ENCODE results near the gene MYCBP2.

MYCBP2 gene

GRCh38 chr13:77196052-77196618, 130.8 kb downstream of the MYCBP2 start:
- DNase-seq (ENCODE audit: low read depth, low spot score) = no peak
- H3K4me3 ChIP-seq (ENCODE audit: low read depth, low read length) = no peak overlapping the region
- CTCF ChIA-PET = no interaction called here
- no peak for TF ChIP-seq CTCF (IDR thresholded peaks at IDR 0.05; ENCODE audit: insufficient read depth, low read length, missing control alignments)
- POLR2A ChIA-PET = no interaction called here

GRCh38 chr13:77190349-77190958, 136.4 kb downstream of the MYCBP2 start:
- no peak overlapping the region for H3K4me3 ChIP-seq (ENCODE audit: low read depth, low read length)
- TF ChIP-seq CTCF (IDR thresholded peaks at IDR 0.05; ENCODE audit: insufficient read depth, low read length, missing control alignments) = no peak
- ChIA-PET POLR2A (no interaction called here), CTCF (interaction anchor here (1.3 to 2.6 kb wide), 2 partner anchors 16 to 288 kb away, joined by 3 to 6 read pairs; no protein-coding TSS in a partner anchor)
- DNase-seq (ENCODE audit: low read depth, low spot score) = no peak

- ChIA-PET POLR2A (no interaction called here), CTCF (no interaction called here)
- no peak overlapping the region for H3K4me3 ChIP-seq (ENCODE audit: low read depth, low read length)
- TF ChIP-seq CTCF (IDR thresholded peaks at IDR 0.05; ENCODE audit: insufficient read depth, low read length, missing control alignments) = no peak
- no peak for DNase-seq (ENCODE audit: low read depth, low spot score)
Measured at GRCh38 chr13:77185721-77186120, 141.2 kb downstream of the MYCBP2 start.

GRCh38 chr13:77184455-77184854, 142.4 kb downstream of the MYCBP2 start:
- no peak for TF ChIP-seq CTCF (IDR thresholded peaks at IDR 0.05; ENCODE audit: insufficient read depth, low read length, missing control alignments)
- H3K4me3 ChIP-seq (ENCODE audit: low read depth, low read length) = no peak overlapping the region
- CTCF ChIA-PET = no interaction called here
- no peak for DNase-seq (ENCODE audit: low read depth, low spot score)
- POLR2A ChIA-PET = no interaction called here

GRCh38 chr13:77180011-77180410, 146.9 kb downstream of the MYCBP2 start:
- CTCF ChIA-PET = no interaction called here
- POLR2A ChIA-PET = no interaction called here
- H3K4me3 ChIP-seq (ENCODE audit: low read depth, low read length) = no peak overlapping the region

GRCh38 chr13:77177646-77178045, 149.2 kb downstream of the MYCBP2 start:
- H3K4me3 ChIP-seq (ENCODE audit: low read depth, low read length) = no peak overlapping the region
- ChIA-PET POLR2A (no interaction called here), CTCF (no interaction called here)
- no peak for TF ChIP-seq CTCF (IDR thresholded peaks at IDR 0.05; ENCODE audit: insufficient read depth, low read length, missing control alignments)
- no peak for DNase-seq (ENCODE audit: low read depth, low spot score)

More at GRCh38 chr13:77180011-77180410, 146.9 kb downstream of the MYCBP2 start:
- no peak for TF ChIP-seq CTCF (IDR thresholded peaks at IDR 0.05; ENCODE audit: insufficient read depth, low read length, missing control alignments)
- DNase-seq (ENCODE audit: low read depth, low spot score) = no peak

Data from AG04449 (cell line).